GM12878 (cell line): ENCODE results near the gene TTK. TPM values are rescaled to one million over a fixed set of nuclear protein-coding genes. Genes with fewer than 3 reads are reported as not detected.

Experiments
- ATAC-seq: fragments of 200-7000 bp; cut with Tn5 transposase; 3 replicates; pipeline ENCODE4 v1.9.1; 2020; ENCODE audit warnings: mild to moderate bottlenecking, moderate library complexity
- BruUV-seq: library from RNA; stranded (reverse); fragments of 400-500 nt; replicated peaks from 2 replicates; lab custom pipeline; 2021; lab: Mats Ljungman, UMichigan
- CTCF ChIA-PET: fragments of 300-600 bp; sonication (Branson Sonifier 250); formaldehyde crosslinking; extraction: SDS; loops from one replicate; lab custom pipeline; 2021; ENCODE audit warnings: inconsistent platforms; lab: Yijun Ruan, JAX
- POLR2A ChIA-PET: fragments of 350-600 bp; formaldehyde crosslinking; extraction: SDS; loops from one replicate; lab custom pipeline; 2021; ENCODE audit warnings: inconsistent platforms; lab: Charles Lee
- RAD21 ChIA-PET: fragments of 300-600 bp; sonication (Branson Sonifier 250); formaldehyde crosslinking; loops from one replicate; lab custom pipeline; 2023; ENCODE audit warnings: antibody characterized with exemption; ENCODE audit not compliant: unreplicated experiment; lab: Charles Lee
- SMC1A ChIA-PET: fragments of 300-600 bp; sonication (Branson Sonifier 250); formaldehyde crosslinking; loops from one replicate; lab custom pipeline; 2023; ENCODE audit not compliant: unreplicated experiment, uncharacterized antibody; lab: Charles Lee
- DNase-seq: peaks from one replicate; pipeline ENCODE4 v3.0.0-alpha.2; 2011; ENCODE audit warnings: low read depth, low spot score
- FAIRE-seq: peaks from 3 replicates; lab custom pipeline; 2011; peaks lifted over from hg19 to GRCh38; lab: Jason Lieb, UNC
- H2AFZ ChIP-seq: 2 replicates; pipeline ENCODE4 v1.6.0; 2011; ENCODE audit warnings: low read depth, low read length, control low read depth; ENCODE audit not compliant: control insufficient read depth
- H3K27ac ChIP-seq: 2 replicates; pipeline ENCODE4 v1.5.1; 2011; ENCODE audit warnings: control low read depth; ENCODE audit not compliant: control insufficient read depth, insufficient read depth
- H3K27me3 ChIP-seq, 2 experiments: replicated peaks in 1 of 2; 2 replicates each; pipeline versions ENCODE4 v1.6.0 to v1.6.1; 2011; ENCODE audit warnings: low read length in 1 of 2; ENCODE audit not compliant: control insufficient read depth in 2 of 2, insufficient read depth in 2 of 2
- H3K36me3 ChIP-seq, 2 experiments: 2 replicates each; pipeline ENCODE4 v1.5.1; 2011; ENCODE audit warnings: low read length in 1 of 2; ENCODE audit not compliant: control insufficient read depth in 2 of 2, insufficient read depth in 2 of 2
- H3K4me1 ChIP-seq: 2 replicates; pipeline ENCODE4 v1.6.1; 2011; ENCODE audit warnings: mild to moderate bottlenecking, low read length, moderate library complexity, mixed read lengths; ENCODE audit not compliant: control insufficient read depth, insufficient read depth
- H3K4me2 ChIP-seq: 2 replicates; pipeline ENCODE4 v1.6.0; 2011; ENCODE audit warnings: control low read depth; ENCODE audit not compliant: control insufficient read depth, insufficient read depth
- H3K4me3 ChIP-seq: fragments of 200-600 bp; sonication (generic); 2 replicates; pipeline ENCODE4 v1.5.1; 2016
- H3K79me2 ChIP-seq: 2 replicates; pipeline ENCODE4 v1.6.0; 2011; ENCODE audit warnings: low read length; ENCODE audit not compliant: control insufficient read depth, insufficient read depth
- H3K9ac ChIP-seq: 2 replicates; pipeline ENCODE4 v1.8.0; 2011; ENCODE audit warnings: low read length, control low read depth, mixed read lengths; ENCODE audit not compliant: control insufficient read depth, insufficient read depth
- H3K9me3 ChIP-seq: replicated peaks from 3 replicates; pipeline ENCODE4 v1.5.1; 2011; ENCODE audit warnings: mild to moderate bottlenecking, low read length; ENCODE audit not compliant: control insufficient read depth, insufficient read depth
- H4K20me1 ChIP-seq: 2 replicates; pipeline ENCODE4 v1.6.0; 2011; ENCODE audit not compliant: control insufficient read depth, insufficient read depth
- ATF7 ChIP-seq: fragments of 450-650 bp; IDR thresholded peaks from 2 replicates; pipeline ENCODE4 v1.6.1; 2016; ENCODE audit warnings: low read depth, mild to moderate bottlenecking
- WGBS: methylation state at CpG from one replicate; pipeline ENCODE4 v1.1.6; 2016; ENCODE audit warnings: low lambda C conversion rate; ENCODE audit not compliant: insufficient replicate concordance, insufficient coverage; ENCODE audit errors: missing lambda C conversion rate; 5-methylcytosine and 5-hydroxymethylcytosine counted together
- in situ Hi-C: fragments of 300-500 bp; cut with MboI; formaldehyde crosslinking; loops from 9 replicates; pipeline ENCODE4 v1.14.3; 2018; ENCODE audit warnings: mixed read lengths
- intact Hi-C: fragments of 100-400 bp; cut with micrococcal nuclease; formaldehyde crosslinking; loops from one replicate; pipeline ENCODE4 v1.14.2; 2022; ENCODE audit not compliant: unreplicated experiment
- polyA plus RNA-seq, 11 experiments: library from polyadenylated mRNA; depleted of rRNA in 4 of 11; unstranded in 6 of 11; stranded (reverse) in 5 of 11; fragments of >200 nt; fragmentation: Nextera tagmentation in 4 of 11; fragmentation: Illumina TruSeq in 1 of 11; extraction: Ambion mirVana in 4 of 11; extraction: Trizol in 1 of 11; gene quantifications; 1 replicate in 1 of 11; 2 replicates in 10 of 11; pipeline versions ENCODE4 v1.2.1 to v1.2.3, GENCODE V29; 2011 to 2016; ENCODE audit warnings: inconsistent platforms in 2 of 11, missing spikeins in 2 of 11, low read depth in 1 of 11
- total RNA-seq, 4 experiments: library from RNA; depleted of rRNA in 3 of 4; stranded (reverse); fragments of >200 nt in 3 of 4; fragmentation: Illumina TruSeq in 1 of 4; extraction: Trizol in 1 of 4; gene quantifications; 2 replicates each; pipeline versions ENCODE4 v1.2.1 to v1.2.3, GENCODE V29; 2013 to 2021
- TF ChIP-seq, protein P1 (sequence below): fragments of 450-650 bp; IDR thresholded peaks from 2 replicates; pipeline ENCODE4 v1.6.1; 2018; ENCODE audit warnings: borderline replicate concordance, mild to moderate bottlenecking; ENCODE audit not compliant: partially characterized antibody
- TF ChIP-seq, protein P2 (sequence below): IDR thresholded peaks from 2 replicates; pipeline ENCODE4 v1.6.1; 2012; ENCODE audit warnings: mild to moderate bottlenecking, low read depth, low read length
- TF ChIP-seq, protein P3 (sequence below): fragments of 450-650 bp; IDR thresholded peaks from 2 replicates; pipeline ENCODE4 v1.6.1; 2017; ENCODE audit warnings: antibody characterized with exemption, mild to moderate bottlenecking, moderate library complexity

The TTK gene
- total and polyA plus RNA-seq, 10 of the 15 experiments (the other 5 are each of a cell fraction or from before 2014, with no cell fraction given), result 23.8 to 52.4 (median 36.0) TPM

DNA sequence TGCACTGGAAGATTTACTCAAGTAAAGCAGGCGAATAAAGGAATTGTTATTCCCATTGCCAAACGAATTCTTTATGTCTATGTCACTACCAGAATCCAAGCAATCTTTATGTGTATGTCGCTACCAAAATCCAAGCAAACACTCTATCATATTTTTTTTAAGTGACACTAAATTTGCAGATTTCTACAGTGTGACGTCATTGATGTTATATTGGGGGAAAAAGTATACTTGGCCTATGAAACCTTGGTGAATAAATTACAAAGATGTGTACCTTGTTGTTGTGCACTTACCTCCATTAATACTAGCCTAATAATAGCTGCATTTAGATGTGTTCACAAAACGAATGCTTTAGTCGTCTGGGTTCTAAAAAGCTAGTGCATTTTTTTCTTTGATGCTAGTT lies 957 bp downstream of the TTK start:
- no peak for DNase-seq
- Histone ChIP-seq H3K9me3 (no peaks in the 10 kb centered on the region), H2AFZ (peak overlapping the region; percentile 17), H3K79me2 (peaks cover 28% of the 10 kb centered on the region), H3K4me1 (no peaks in the 10 kb centered on the region; the same call in 1 of the 2 replicates), H3K36me3 (peaks cover 0 to 4% of the 10 kb centered on the region in 2 experiments; a peak in 1 of 4 replicates), H3K27ac (peak overlapping the region; percentile 79), H4K20me1 (no peaks in the 10 kb centered on the region), H3K9ac (peak overlapping the region; percentile 77), H3K4me3 (peak overlapping the region; percentile 78), H3K27me3 (no peaks in the 10 kb centered on the region), H3K4me2 (peak overlapping the region; percentile 76)
- FAIRE-seq, result no peak
- SMC1A ChIA-PET, result interaction anchor here (2.3 kb wide), 1 partner anchor 56 kb away, joined by 7 read pairs; no protein-coding TSS in a partner anchor
- in situ Hi-C loops (no loop called here), intact Hi-C loops (loop anchor here (2.0 kb wide), 1 partner anchor 101 kb away; the partner anchor contains the start of gene BCKDHB)
- BruUV-seq, result no TSS peak
- ATAC-seq, result no peak
- POLR2A ChIA-PET, result interaction anchor here (1.2 kb wide), 1 partner anchor 87 kb away, joined by 4 read pairs; no protein-coding TSS in a partner anchor
- TF ChIP-seq ATF7, result peak; percentile 79
- TF ChIP-seq, protein P1, sequence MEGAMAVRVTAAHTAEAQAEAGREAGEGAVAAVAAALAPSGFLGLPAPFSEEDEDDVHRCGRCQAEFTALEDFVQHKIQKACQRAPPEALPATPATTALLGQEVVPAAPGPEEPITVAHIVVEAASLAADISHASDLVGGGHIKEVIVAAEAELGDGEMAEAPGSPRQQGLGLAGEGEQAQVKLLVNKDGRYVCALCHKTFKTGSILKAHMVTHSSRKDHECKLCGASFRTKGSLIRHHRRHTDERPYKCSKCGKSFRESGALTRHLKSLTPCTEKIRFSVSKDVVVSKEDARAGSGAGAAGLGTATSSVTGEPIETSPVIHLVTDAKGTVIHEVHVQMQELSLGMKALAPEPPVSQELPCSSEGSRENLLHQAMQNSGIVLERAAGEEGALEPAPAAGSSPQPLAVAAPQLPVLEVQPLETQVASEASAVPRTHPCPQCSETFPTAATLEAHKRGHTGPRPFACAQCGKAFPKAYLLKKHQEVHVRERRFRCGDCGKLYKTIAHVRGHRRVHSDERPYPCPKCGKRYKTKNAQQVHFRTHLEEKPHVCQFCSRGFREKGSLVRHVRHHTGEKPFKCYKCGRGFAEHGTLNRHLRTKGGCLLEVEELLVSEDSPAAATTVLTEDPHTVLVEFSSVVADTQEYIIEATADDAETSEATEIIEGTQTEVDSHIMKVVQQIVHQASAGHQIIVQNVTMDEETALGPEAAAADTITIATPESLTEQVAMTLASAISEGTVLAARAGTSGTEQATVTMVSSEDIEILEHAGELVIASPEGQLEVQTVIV, result no peak
- TF ChIP-seq, protein P2, sequence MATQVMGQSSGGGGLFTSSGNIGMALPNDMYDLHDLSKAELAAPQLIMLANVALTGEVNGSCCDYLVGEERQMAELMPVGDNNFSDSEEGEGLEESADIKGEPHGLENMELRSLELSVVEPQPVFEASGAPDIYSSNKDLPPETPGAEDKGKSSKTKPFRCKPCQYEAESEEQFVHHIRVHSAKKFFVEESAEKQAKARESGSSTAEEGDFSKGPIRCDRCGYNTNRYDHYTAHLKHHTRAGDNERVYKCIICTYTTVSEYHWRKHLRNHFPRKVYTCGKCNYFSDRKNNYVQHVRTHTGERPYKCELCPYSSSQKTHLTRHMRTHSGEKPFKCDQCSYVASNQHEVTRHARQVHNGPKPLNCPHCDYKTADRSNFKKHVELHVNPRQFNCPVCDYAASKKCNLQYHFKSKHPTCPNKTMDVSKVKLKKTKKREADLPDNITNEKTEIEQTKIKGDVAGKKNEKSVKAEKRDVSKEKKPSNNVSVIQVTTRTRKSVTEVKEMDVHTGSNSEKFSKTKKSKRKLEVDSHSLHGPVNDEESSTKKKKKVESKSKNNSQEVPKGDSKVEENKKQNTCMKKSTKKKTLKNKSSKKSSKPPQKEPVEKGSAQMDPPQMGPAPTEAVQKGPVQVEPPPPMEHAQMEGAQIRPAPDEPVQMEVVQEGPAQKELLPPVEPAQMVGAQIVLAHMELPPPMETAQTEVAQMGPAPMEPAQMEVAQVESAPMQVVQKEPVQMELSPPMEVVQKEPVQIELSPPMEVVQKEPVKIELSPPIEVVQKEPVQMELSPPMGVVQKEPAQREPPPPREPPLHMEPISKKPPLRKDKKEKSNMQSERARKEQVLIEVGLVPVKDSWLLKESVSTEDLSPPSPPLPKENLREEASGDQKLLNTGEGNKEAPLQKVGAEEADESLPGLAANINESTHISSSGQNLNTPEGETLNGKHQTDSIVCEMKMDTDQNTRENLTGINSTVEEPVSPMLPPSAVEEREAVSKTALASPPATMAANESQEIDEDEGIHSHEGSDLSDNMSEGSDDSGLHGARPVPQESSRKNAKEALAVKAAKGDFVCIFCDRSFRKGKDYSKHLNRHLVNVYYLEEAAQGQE, result no peak
- TF ChIP-seq, protein P3, sequence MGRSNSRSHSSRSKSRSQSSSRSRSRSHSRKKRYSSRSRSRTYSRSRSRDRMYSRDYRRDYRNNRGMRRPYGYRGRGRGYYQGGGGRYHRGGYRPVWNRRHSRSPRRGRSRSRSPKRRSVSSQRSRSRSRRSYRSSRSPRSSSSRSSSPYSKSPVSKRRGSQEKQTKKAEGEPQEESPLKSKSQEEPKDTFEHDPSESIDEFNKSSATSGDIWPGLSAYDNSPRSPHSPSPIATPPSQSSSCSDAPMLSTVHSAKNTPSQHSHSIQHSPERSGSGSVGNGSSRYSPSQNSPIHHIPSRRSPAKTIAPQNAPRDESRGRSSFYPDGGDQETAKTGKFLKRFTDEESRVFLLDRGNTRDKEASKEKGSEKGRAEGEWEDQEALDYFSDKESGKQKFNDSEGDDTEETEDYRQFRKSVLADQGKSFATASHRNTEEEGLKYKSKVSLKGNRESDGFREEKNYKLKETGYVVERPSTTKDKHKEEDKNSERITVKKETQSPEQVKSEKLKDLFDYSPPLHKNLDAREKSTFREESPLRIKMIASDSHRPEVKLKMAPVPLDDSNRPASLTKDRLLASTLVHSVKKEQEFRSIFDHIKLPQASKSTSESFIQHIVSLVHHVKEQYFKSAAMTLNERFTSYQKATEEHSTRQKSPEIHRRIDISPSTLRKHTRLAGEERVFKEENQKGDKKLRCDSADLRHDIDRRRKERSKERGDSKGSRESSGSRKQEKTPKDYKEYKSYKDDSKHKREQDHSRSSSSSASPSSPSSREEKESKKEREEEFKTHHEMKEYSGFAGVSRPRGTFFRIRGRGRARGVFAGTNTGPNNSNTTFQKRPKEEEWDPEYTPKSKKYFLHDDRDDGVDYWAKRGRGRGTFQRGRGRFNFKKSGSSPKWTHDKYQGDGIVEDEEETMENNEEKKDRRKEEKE, result no peak
- WGBS, result 27% methylated on average over 6 of the region's 6 CpGs
- CTCF ChIA-PET, result no interaction called here
- RAD21 ChIA-PET, result no interaction called here
